ENCODE results near the gene MMD2. TPM values are rescaled to one million over a fixed set of nuclear protein-coding genes. Genes with fewer than 3 reads are reported as not detected.

The MMD2 gene
- total and polyA plus RNA-seq, 4 donors, result not detected

DNA sequence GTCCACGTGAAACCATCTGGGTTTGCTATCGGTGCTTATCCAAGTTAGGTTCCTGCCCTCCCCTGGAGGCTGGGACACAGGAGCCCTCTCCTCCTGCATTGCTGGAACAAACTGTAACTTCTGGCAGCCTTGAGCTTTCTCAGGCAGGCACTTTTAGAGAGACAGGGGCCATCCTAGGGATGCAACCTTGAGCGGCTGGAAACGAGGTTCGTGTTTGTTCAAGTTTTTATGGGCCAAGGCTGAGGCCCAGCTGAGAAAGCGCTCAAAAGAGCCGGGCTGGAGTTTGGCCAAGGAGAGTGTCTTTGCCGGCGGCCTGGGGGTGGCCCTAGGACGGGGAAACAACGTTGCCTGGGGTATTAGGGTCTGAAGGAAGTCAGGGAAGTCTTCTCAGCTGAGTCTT lies 5.5 kb upstream of the MMD2 start:
- 37 to 47% methylated on average over 11 of the region's 11 CpGs for WGBS, 2 donors
- Histone ChIP-seq H3K27me3 (ENCODE audit: control insufficient read depth in 1 of 2, insufficient read depth in 2 of 2, low read length in 1 of 2) (no peaks in the 10 kb centered on the region), H3K4me3 (ENCODE audit: low read length in 2 of 2) (no peak overlapping the region), H3K36me3 (ENCODE audit: control insufficient read depth in 1 of 2, insufficient read depth in 2 of 2, low read length in 1 of 2) (no peaks in the 10 kb centered on the region), H3K27ac (ENCODE audit: low read depth in 1 of 2, low read length in 2 of 2) (no peak overlapping the region), H3K9me3 (ENCODE audit: control insufficient read depth, low read length) (no peaks in the 10 kb centered on the region), H3K4me1 (ENCODE audit: control insufficient read depth in 1 of 2, insufficient read depth in 2 of 2, low read length in 2 of 2) (no peaks in the 10 kb centered on the region)
- intact Hi-C loops (cut with DNase I), result no loop called here
- ATAC-seq (ENCODE audit: low FRiP score) (no peak), DNase-seq (no peak)

DNA sequence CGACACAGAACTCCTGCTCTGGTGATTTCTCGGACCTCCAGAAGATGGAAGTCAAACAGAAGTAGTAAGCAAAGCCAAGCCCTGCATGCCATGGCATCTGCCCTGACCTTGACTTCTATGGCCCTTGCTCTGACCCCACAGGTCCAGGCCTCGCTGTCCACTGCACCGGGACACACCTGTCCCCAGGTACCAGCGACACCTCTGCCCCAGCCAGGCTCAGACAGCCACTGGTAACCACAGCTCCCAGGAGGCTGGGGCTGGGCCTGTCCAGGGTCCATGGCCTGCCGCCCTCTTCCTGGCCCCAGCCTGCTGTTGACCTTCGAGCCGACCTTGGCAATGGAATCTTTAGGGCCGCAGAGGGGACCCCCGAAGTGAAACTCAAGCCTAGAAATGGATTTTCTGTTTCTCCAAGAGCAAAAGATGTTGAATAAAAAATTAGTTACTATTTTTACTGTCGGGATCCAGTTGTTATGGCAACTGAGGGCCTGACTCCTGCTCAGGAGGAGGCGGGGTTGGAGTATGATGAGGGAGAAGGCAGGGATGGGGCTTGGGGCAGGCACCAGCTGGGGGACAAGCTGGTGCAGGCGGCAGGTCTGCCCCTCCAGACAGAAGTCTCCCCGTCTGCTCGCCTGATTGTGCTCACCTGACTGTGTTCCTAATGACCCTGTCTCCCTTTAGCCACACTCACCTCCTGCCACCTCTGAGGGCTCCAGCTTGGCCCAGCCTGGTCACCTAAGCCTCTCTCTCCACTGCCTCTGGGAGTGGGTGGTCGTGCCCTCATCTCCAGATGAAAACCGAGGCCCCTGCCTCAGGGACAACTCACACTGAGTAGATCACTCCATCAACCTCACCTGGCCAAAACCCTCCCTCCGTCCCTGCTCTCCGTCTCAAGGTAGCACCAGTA lies 4.1 kb upstream of the MMD2 start:
- Histone ChIP-seq H3K9me3 (ENCODE audit: control insufficient read depth, low read length) (no peaks in the 10 kb centered on the region), H3K36me3 (ENCODE audit: control insufficient read depth in 1 of 2, insufficient read depth in 2 of 2, low read length in 1 of 2) (no peaks in the 10 kb centered on the region), H3K27ac (ENCODE audit: low read depth in 1 of 2, low read length in 2 of 2) (no peak overlapping the region), H3K4me3 (ENCODE audit: low read length in 2 of 2) (no peak overlapping the region), H3K4me1 (ENCODE audit: control insufficient read depth in 1 of 2, insufficient read depth in 2 of 2, low read length in 2 of 2) (peaks cover 0 to 2% of the 10 kb centered on the region in 2 donors), H3K27me3 (ENCODE audit: control insufficient read depth in 1 of 2, insufficient read depth in 2 of 2, low read length in 1 of 2) (no peaks in the 10 kb centered on the region)
- peak; percentile 39 for ATAC-seq (ENCODE audit: low FRiP score)
- no peak for DNase-seq
- intact Hi-C loops (cut with DNase I), result no loop called here
- 77 to 79% methylated on average over 19 of the region's 19 CpGs for WGBS, 2 donors

- Histone ChIP-seq H3K4me1 (ENCODE audit: control insufficient read depth in 1 of 2, insufficient read depth in 2 of 2, low read length in 2 of 2) (peaks cover 0 to 2% of the 10 kb centered on the region in 2 donors), H3K36me3 (ENCODE audit: control insufficient read depth in 1 of 2, insufficient read depth in 2 of 2, low read length in 1 of 2) (no peaks in the 10 kb centered on the region), H3K27me3 (ENCODE audit: control insufficient read depth in 1 of 2, insufficient read depth in 2 of 2, low read length in 1 of 2) (no peaks in the 10 kb centered on the region), H3K4me3 (ENCODE audit: low read length in 2 of 2) (no peak overlapping the region), H3K9me3 (ENCODE audit: control insufficient read depth, low read length) (no peaks in the 10 kb centered on the region), H3K27ac (ENCODE audit: low read depth in 1 of 2, low read length in 2 of 2) (no peak overlapping the region)
- intact Hi-C loops (cut with DNase I), result no loop called here
- DNase-seq (peak; percentile 38 to 48), ATAC-seq (ENCODE audit: low FRiP score) (no peak)
- 53 to 63% methylated on average over 10 of the region's 10 CpGs for WGBS, 2 donors
Observed at GRCh38 chr7:4960363-4960762, 1.4 kb upstream of the MMD2 start.

- no peak for DNase-seq
- H3K27me3 ChIP-seq (ENCODE audit: control insufficient read depth in 1 of 2, insufficient read depth in 2 of 2, low read length in 1 of 2), result no peaks in the 10 kb centered on the region
- intact Hi-C loops (cut with DNase I), result no loop called here
- no peak overlapping the region for H3K27ac ChIP-seq (ENCODE audit: low read depth in 1 of 2, low read length in 2 of 2)
- H3K4me3 ChIP-seq (ENCODE audit: low read length in 2 of 2), result no peak overlapping the region
- ATAC-seq (ENCODE audit: low FRiP score), result no peak
- H3K9me3 ChIP-seq (ENCODE audit: control insufficient read depth, low read length), result no peaks in the 10 kb centered on the region
- H3K36me3 ChIP-seq (ENCODE audit: control insufficient read depth in 1 of 2, insufficient read depth in 2 of 2, low read length in 1 of 2), result no peaks in the 10 kb centered on the region
- 53 to 63% methylated on average over 3 of the region's 4 CpGs for WGBS, 2 donors
- peaks cover 0 to 2% of the 10 kb centered on the region in 2 donors for H3K4me1 ChIP-seq (ENCODE audit: control insufficient read depth in 1 of 2, insufficient read depth in 2 of 2, low read length in 2 of 2)
Observed at GRCh38 chr7:4959893-4960292, 906 bp upstream of the MMD2 start.

DNA sequence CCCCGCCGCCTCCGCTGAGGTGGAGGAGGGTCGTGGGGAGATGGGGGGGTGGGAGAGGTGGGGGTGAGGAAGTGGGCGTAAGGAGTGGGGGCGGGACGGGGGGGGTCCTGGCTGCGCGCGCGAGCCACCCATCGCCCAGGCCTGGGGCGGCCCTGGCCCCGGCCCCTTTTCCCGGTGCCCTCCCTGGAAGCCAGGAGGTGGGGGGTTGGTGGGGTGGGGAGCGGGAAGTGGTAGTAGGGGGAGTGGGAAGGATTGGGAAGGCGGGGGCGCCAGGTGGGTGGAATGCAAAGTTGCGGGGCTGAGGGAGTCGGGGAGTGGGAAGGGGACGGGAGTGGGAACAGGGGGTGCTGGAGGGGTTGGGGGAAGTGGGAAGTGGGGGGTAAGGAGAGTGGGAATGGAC lies 319 bp upstream of the MMD2 start:
- H3K4me3 ChIP-seq (ENCODE audit: low read length in 2 of 2), result peak overlapping the region; percentile 36 to 52
- ATAC-seq (ENCODE audit: low FRiP score), result no peak
- no peaks in the 10 kb centered on the region for H3K27me3 ChIP-seq (ENCODE audit: control insufficient read depth in 1 of 2, insufficient read depth in 2 of 2, low read length in 1 of 2)
- DNase-seq, result peak; percentile 16 to 17
- intact Hi-C loops (cut with DNase I), result no loop called here
- peaks cover 0 to 2% of the 10 kb centered on the region in 2 donors for H3K4me1 ChIP-seq (ENCODE audit: control insufficient read depth in 1 of 2, insufficient read depth in 2 of 2, low read length in 2 of 2)
- H3K27ac ChIP-seq (ENCODE audit: low read depth in 1 of 2, low read length in 2 of 2), result no peak overlapping the region
- 0 to 1% methylated on average over 10 to 20 of the region's 21 CpGs for WGBS, 2 donors
- H3K36me3 ChIP-seq (ENCODE audit: control insufficient read depth in 1 of 2, insufficient read depth in 2 of 2, low read length in 1 of 2), result no peaks in the 10 kb centered on the region
- H3K9me3 ChIP-seq (ENCODE audit: control insufficient read depth, low read length), result no peaks in the 10 kb centered on the region

- H3K36me3 ChIP-seq (ENCODE audit: control insufficient read depth in 1 of 2, insufficient read depth in 2 of 2, low read length in 1 of 2), result no peaks in the 10 kb centered on the region
- H3K27ac ChIP-seq (ENCODE audit: low read depth in 1 of 2, low read length in 2 of 2), result no peak overlapping the region
- no peaks in the 10 kb centered on the region for H3K27me3 ChIP-seq (ENCODE audit: control insufficient read depth in 1 of 2, insufficient read depth in 2 of 2, low read length in 1 of 2)
- DNase-seq, result peak; percentile 14 to 36
- WGBS, 2 donors, result 17 to 21% methylated on average over 13 of the region's 13 CpGs
- no peak for ATAC-seq (ENCODE audit: low FRiP score)
- H3K9me3 ChIP-seq (ENCODE audit: control insufficient read depth, low read length), result peaks cover 2% of the 10 kb centered on the region
- intact Hi-C loops (cut with DNase I), result no loop called here
- H3K4me3 ChIP-seq (ENCODE audit: low read length in 2 of 2), result no peak overlapping the region
- H3K4me1 ChIP-seq (ENCODE audit: control insufficient read depth in 1 of 2, insufficient read depth in 2 of 2, low read length in 2 of 2), result peaks cover 0 to 2% of the 10 kb centered on the region in 2 donors
Observed at GRCh38 chr7:4957847-4958476, 1.0 kb downstream of the MMD2 start.

GRCh38 chr7:4951903-4952636 lies 6.9 kb downstream of the MMD2 start:
- Histone ChIP-seq H3K4me3 (ENCODE audit: low read length in 2 of 2) (no peak overlapping the region), H3K9me3 (ENCODE audit: control insufficient read depth, low read length) (peaks cover 3% of the 10 kb centered on the region), H3K27ac (ENCODE audit: low read depth in 1 of 2, low read length in 2 of 2) (no peak overlapping the region), H3K4me1 (ENCODE audit: control insufficient read depth in 1 of 2, insufficient read depth in 2 of 2, low read length in 2 of 2) (no peaks in the 10 kb centered on the region), H3K36me3 (ENCODE audit: control insufficient read depth in 1 of 2, insufficient read depth in 2 of 2, low read length in 1 of 2) (no peaks in the 10 kb centered on the region), H3K27me3 (ENCODE audit: control insufficient read depth in 1 of 2, insufficient read depth in 2 of 2, low read length in 1 of 2) (no peaks in the 10 kb centered on the region)
- WGBS, 2 donors, result 34 to 39% methylated on average over 11 of the region's 11 CpGs
- ATAC-seq (ENCODE audit: low FRiP score) (no peak), DNase-seq (no peak)
- intact Hi-C loops (cut with DNase I), result no loop called here

DNA sequence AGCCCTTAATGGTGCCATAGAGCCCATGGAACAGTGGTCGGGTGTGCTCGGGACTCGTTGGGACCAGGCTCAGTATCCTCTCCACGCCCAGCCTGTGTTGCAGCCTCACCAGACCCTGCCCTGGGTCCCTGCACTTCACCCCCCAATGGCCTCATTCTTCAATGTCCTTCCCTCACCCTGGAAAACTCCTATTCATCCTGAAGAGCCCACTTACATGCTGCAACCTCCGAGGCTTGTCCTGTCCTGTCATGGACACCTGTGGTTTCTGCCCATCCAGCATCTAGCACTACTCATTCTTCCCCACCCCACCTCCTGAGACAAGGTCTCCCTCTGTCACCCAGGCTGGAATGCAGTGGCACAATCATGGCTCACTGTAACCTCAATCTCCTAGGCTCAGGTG lies 7.7 kb downstream of the MMD2 start:
- DNase-seq (no peak), ATAC-seq (ENCODE audit: low FRiP score) (no peak)
- no peaks in the 10 kb centered on the region for H3K27me3 ChIP-seq (ENCODE audit: control insufficient read depth in 1 of 2, insufficient read depth in 2 of 2, low read length in 1 of 2)
- H3K36me3 ChIP-seq (ENCODE audit: control insufficient read depth in 1 of 2, insufficient read depth in 2 of 2, low read length in 1 of 2), result no peaks in the 10 kb centered on the region
- peaks cover 3% of the 10 kb centered on the region for H3K9me3 ChIP-seq (ENCODE audit: control insufficient read depth, low read length)
- WGBS, 2 donors, result 63 to 73% methylated on average over 5 of the region's 5 CpGs
- H3K27ac ChIP-seq (ENCODE audit: low read depth in 1 of 2, low read length in 2 of 2), result no peak overlapping the region
- H3K4me1 ChIP-seq (ENCODE audit: control insufficient read depth in 1 of 2, insufficient read depth in 2 of 2, low read length in 2 of 2), result no peaks in the 10 kb centered on the region
- intact Hi-C loops (cut with DNase I), result no loop called here
- no peak overlapping the region for H3K4me3 ChIP-seq (ENCODE audit: low read length in 2 of 2)
